HL-60 (cell line): ENCODE results near the gene UST.

Source experiments
- GABPA ChIP-seq: IDR thresholded peaks from 2 replicates; pipeline ENCODE4 v1.6.1; 2012; ENCODE audit warnings: low read depth
- POLR2AphosphoS5 ChIP-seq: IDR thresholded peaks from 2 replicates; pipeline ENCODE4 v1.6.1; 2012; ENCODE audit warnings: low read depth
- REST ChIP-seq: IDR thresholded peaks from 2 replicates; pipeline ENCODE4 v1.6.1; 2012; ENCODE audit warnings: low read depth; ENCODE audit not compliant: insufficient replicate concordance
- SPI1 ChIP-seq: IDR thresholded peaks from 2 replicates; pipeline ENCODE4 v1.6.1; 2012; ENCODE audit warnings: low read depth, mild to moderate bottlenecking, borderline replicate concordance
- TF ChIP-seq, protein P1 (sequence below): IDR thresholded peaks from one replicate; pipeline ENCODE4 v1.5.1; 2011; ENCODE audit warnings: low read length, control low read depth, inconsistent platforms; ENCODE audit not compliant: insufficient read depth

GRCh38 chr6:148904896-148905870, 158.4 kb downstream of the UST start:
- TF ChIP-seq, protein P1, sequence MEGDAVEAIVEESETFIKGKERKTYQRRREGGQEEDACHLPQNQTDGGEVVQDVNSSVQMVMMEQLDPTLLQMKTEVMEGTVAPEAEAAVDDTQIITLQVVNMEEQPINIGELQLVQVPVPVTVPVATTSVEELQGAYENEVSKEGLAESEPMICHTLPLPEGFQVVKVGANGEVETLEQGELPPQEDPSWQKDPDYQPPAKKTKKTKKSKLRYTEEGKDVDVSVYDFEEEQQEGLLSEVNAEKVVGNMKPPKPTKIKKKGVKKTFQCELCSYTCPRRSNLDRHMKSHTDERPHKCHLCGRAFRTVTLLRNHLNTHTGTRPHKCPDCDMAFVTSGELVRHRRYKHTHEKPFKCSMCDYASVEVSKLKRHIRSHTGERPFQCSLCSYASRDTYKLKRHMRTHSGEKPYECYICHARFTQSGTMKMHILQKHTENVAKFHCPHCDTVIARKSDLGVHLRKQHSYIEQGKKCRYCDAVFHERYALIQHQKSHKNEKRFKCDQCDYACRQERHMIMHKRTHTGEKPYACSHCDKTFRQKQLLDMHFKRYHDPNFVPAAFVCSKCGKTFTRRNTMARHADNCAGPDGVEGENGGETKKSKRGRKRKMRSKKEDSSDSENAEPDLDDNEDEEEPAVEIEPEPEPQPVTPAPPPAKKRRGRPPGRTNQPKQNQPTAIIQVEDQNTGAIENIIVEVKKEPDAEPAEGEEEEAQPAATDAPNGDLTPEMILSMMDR = no peak
- TF ChIP-seq SPI1 = no peak
- no peak for TF ChIP-seq GABPA
- no peak for TF ChIP-seq REST
- TF ChIP-seq POLR2AphosphoS5 = no peak
